Left lung (tissue), 10 donors: ENCODE data around the gene PCNX2. TPM values are rescaled to one million over a fixed set of nuclear protein-coding genes. Genes with fewer than 3 reads are reported as not detected.

Experiments used
- ATAC-seq: fragments of 200-7000 bp; cut with Tn5 transposase; one replicate; pipeline ENCODE4 v1.9.1; 2020; ENCODE audit warnings: moderate library complexity
- DNase-seq, 4 donors: peaks; one replicate each; pipeline ENCODE4 v3.0.0-alpha.2; 2013 to 2020
- H3K27ac ChIP-seq, 2 donors: fragments of 200-600 bp; sonication (generic) in 1 of 2; one replicate each; pipeline versions ENCODE4 v1.5.0 to v1.8.0; 2020 to 2021
- H3K27me3 ChIP-seq, 2 donors: fragments of 200-600 bp; sonication (generic) in 1 of 2; one replicate each; pipeline versions ENCODE4 v1.5.0 to v1.8.0; 2020 to 2021
- H3K36me3 ChIP-seq, 2 donors: fragments of 200-600 bp; sonication (generic) in 1 of 2; one replicate each; pipeline versions ENCODE4 v1.5.0 to v1.8.0; 2020 to 2021
- H3K4me1 ChIP-seq, 2 donors: fragments of 200-600 bp; one replicate each; pipeline ENCODE4 v1.8.0; 2021
- H3K4me3 ChIP-seq, 2 donors: fragments of 200-600 bp; sonication (generic) in 1 of 2; one replicate each; pipeline versions ENCODE4 v1.5.0 to v1.8.0; 2020 to 2021; ENCODE audit warnings: mild to moderate bottlenecking in 1 of 2
- H3K9me3 ChIP-seq, 2 donors: fragments of 200-600 bp; sonication (generic) in 1 of 2; one replicate each; pipeline versions ENCODE4 v1.5.0 to v1.8.0; 2020 to 2021
- CTCF ChIP-seq, 2 donors: fragments of 200-600 bp; sonication (generic) in 1 of 2; IDR thresholded peaks; one replicate each; pipeline versions ENCODE4 v1.5.0 to v1.8.0; 2021; ENCODE audit warnings: antibody characterized with exemption in 2 of 2
- intact Hi-C, 2 donors: fragments of 100-400 bp; cut with DNase I; formaldehyde crosslinking; loops; one replicate each; pipeline versions ENCODE4 v1.11.2 to v1.14.2; 2022
- polyA plus RNA-seq, 6 donors: library from polyadenylated mRNA; unstranded; fragments of 120-200 nt; gene quantifications; one replicate each; pipeline ENCODE4 v1.2.1, GENCODE V29; 2013; ENCODE audit not compliant: insufficient read length in 6 of 6
- total RNA-seq, 2 donors: library from RNA; stranded (reverse); fragmentation: NEBNext Ultra II Directional; extraction: Animal tissue kit (Norgen Biotek cat#: 25700); gene quantifications; one replicate each; pipeline ENCODE4 v1.2.1, GENCODE V29; 2021
- donor health status: DM: no; HTN: yes; CAD: no.
- donor health status: DM: no; HTN: no; CAD: no.

The PCNX2 gene
- total and polyA plus RNA-seq, 8 donors = 9.2 to 14.7 (median 11.3) TPM

GRCh38 chr1:233230011-233230410 is 65.5 kb downstream of the PCNX2 start:
- no peak for DNase-seq
- intact Hi-C loops = no loop called here

GRCh38 chr1:233229288-233229687 is 66.2 kb downstream of the PCNX2 start:
- intact Hi-C loops = no loop called here
- no peak for DNase-seq
- Histone ChIP-seq H3K4me1 (no peaks in the 10 kb centered on the region), H3K27ac (no peak overlapping the region), H3K27me3 (no peaks in the 10 kb centered on the region), H3K36me3 (no peaks in the 10 kb centered on the region), H3K4me3 (no peak overlapping the region), H3K9me3 (no peaks in the 10 kb centered on the region)
- no peak for TF ChIP-seq CTCF (IDR thresholded peaks at IDR 0.05)
- ATAC-seq = no peak

More at GRCh38 chr1:233230011-233230410, 65.5 kb downstream of the PCNX2 start:
- Histone ChIP-seq H3K9me3 (no peaks in the 10 kb centered on the region), H3K36me3 (no peaks in the 10 kb centered on the region), H3K27ac (no peak overlapping the region), H3K4me3 (no peak overlapping the region), H3K4me1 (no peaks in the 10 kb centered on the region), H3K27me3 (no peaks in the 10 kb centered on the region)
- ATAC-seq = no peak
- TF ChIP-seq CTCF (IDR thresholded peaks at IDR 0.05) = no peak

GRCh38 chr1:233227930-233228465 is 67.5 kb downstream of the PCNX2 start:
- no peak for TF ChIP-seq CTCF (IDR thresholded peaks at IDR 0.05)
- intact Hi-C loops = no loop called here
- Histone ChIP-seq H3K4me1 (no peaks in the 10 kb centered on the region), H3K4me3 (no peak overlapping the region), H3K27me3 (no peaks in the 10 kb centered on the region), H3K27ac (no peak overlapping the region), H3K9me3 (no peaks in the 10 kb centered on the region), H3K36me3 (no peaks in the 10 kb centered on the region)
- no peak for DNase-seq
- ATAC-seq = no peak

- Histone ChIP-seq H3K4me3 (no peak overlapping the region), H3K9me3 (peaks cover 0 to 11% of the 10 kb centered on the region in 2 donors), H3K27ac (no peak overlapping the region), H3K4me1 (no peaks in the 10 kb centered on the region), H3K36me3 (no peaks in the 10 kb centered on the region), H3K27me3 (no peaks in the 10 kb centered on the region)
- intact Hi-C loops = no loop called here
- no peak for TF ChIP-seq CTCF (IDR thresholded peaks at IDR 0.05)
- DNase-seq = no peak
- ATAC-seq = no peak
Measured at GRCh38 chr1:233224311-233224710, 71.2 kb downstream of the PCNX2 start.

GRCh38 chr1:233217832-233218231 is 77.7 kb downstream of the PCNX2 start:
- no peak overlapping the region for H3K4me3 ChIP-seq
- H3K27me3 ChIP-seq = no peaks in the 10 kb centered on the region
- peaks cover 0 to 11% of the 10 kb centered on the region in 2 donors for H3K9me3 ChIP-seq
- DNase-seq (no peak), ATAC-seq (no peak)
- intact Hi-C loops = no loop called here
- no peaks in the 10 kb centered on the region for H3K36me3 ChIP-seq
- no peak for TF ChIP-seq CTCF (IDR thresholded peaks at IDR 0.05)
- no peaks in the 10 kb centered on the region for H3K4me1 ChIP-seq
- no peak overlapping the region for H3K27ac ChIP-seq
